T-helper 1 cell (primary cell): Measurements from ENCODE around the gene HIGD1C.
"Not testable (repeated sequence)": the region's sequence is repeated elsewhere in the genome, so short reads cannot be mapped to it uniquely, and the experiment has no call there.

Experiments
- DNase-seq, 5 donors: peaks; one replicate each; pipeline ENCODE4 v3.0.0-alpha.2; 2012 to 2020

Gene HIGD1C

DNA sequence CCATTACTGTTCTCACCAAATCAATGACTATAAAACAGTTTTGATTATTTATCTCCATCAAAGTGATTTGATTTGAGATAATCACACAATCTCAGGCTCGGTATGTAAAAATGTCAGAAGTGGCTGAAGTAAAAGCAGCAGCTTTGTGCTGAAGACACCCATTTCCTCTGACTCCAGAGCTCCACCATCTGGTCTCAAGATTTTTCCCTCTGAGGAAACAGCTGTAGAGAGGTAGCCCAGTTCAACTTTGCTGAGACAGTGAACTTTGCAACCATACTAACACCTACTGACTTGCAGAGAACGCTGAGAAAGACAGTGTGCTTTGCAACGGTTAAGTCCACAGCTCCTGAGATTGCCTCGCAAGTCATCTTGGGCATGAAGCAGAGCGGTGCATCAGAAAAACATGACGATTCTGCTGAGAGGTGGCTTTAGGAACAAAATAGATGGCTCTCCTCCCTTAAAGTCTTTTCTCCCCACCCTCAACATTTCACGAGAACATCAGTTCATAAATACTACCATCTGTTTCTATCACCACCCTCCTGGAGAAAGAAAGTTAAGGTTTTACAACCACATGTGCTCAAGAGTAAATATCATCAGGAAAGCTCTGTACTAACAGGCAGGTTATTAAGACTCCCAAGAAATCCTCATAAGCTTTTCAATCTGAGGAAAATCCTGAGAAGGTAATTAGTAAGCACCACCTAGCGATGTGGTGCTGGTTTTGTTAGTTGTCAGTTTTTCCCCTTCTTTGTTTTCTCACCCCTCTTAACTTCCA, 34.8 kb downstream of the HIGD1C start:
- peak in 2 of 5 donors; percentile 14 to 45 for DNase-seq

DNA sequence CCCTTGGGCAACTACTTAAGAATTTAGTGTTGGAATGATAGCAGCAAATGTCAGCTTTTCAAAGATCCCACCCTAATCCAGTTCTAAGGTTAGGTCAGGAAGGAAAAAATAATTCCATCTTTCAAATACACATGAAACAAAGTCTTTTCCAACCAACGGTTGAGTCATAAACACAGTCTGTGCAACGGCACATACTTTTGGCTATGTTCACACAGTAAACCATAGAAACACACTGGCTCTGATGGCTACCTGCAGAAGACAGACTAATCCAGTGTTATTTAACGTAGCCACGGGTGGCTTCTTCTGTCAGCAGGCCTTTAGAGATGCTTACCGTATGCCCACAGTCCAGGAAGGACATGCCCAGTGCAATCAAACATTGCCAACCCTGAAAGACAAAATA, 35.7 kb downstream of the HIGD1C start:
- DNase-seq = no peak

- DNase-seq = no peak
Observed at GRCh38 chr12:50988871-50989270, 36.5 kb downstream of the HIGD1C start.

DNA sequence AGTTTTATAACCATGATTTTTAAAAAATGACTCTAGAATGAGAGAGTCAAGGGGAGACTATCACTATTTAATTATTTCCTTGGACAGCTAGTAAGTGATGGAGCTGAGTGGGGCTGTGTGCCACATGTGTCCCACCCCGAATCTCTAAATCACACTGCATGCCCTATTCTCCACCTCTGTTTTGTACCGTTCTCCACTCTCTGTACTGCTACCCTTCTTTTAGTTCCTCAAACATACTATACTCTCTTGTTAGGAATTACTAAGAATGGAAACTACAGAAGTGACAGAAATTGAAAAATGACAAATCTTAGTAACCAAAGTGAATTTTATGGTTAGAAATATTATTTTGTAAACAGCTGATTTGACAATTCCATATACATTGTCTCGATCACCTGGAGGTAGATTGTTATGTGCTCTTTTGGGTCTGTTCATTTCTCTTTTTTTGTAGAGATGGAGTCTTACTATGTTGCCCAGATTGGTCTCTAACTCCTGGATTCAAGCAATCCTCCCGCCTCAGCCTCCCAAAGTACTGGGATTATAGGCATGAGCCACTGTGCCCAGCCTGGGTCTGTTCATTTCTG, 37.9 kb downstream of the HIGD1C start:
- DNase-seq = no peak

- no peak for DNase-seq
Observed at GRCh38 chr12:50990791-50991190, 38.4 kb downstream of the HIGD1C start.

DNA sequence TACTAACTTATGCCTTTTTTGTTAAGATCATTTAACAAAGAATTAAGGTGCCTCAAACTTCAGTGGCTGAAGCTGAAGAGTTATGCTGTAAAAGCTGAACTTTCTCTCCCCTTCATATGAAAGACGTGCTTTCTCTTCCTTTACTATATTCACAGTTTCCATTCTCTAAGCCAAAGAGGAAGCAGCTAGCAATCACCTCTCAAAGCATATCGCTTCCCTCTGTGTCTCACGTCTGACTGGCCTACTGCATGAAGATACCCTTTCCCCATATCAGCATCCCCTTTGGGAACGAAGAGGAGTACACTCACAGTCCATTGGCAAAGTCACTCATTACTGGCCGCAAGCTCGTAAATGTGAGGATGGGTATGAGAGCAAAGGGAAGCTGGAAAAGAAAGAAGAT, 38.9 kb downstream of the HIGD1C start:
- DNase-seq = no peak

DNA sequence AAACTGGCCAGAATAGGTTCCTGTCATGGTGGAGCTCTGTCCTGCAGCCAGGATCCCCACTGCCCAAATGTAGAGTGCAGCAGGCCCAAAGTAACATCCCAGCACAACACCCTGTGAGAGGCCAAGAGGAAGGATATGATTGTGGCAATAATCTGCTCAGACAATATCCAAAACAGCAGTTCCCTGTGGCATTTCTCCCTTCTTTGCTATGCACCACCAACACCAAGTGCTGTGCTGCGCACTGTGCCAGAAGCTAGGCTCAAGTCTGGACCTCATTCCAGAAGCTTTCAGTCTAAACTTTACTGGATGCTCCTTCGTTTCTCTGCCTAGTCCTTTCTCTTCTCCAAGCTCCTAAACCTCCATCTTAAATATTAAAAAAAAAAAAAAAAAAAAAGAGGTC, 40.5 kb downstream of the HIGD1C start:
- no peak for DNase-seq

DNA sequence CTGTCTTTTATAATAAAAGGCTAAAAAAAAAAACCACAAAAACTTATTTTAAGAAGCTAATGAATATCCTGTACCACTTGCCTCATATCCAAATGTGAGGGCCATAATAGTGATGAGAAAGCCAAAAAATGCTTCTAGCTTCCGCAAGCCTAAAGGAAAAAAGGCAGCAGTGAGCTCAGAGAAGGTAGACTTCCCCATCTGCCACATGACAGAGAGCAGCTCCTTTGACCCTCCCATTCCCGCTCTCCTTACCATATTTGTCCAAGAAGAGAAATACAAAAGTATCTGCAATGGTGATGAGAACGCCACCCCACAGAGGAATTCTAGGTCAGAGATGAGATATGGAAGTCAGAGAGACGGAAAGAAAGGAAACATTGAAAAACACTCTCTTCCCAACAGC, 46.7 kb downstream of the HIGD1C start:
- DNase-seq = no peak

DNA sequence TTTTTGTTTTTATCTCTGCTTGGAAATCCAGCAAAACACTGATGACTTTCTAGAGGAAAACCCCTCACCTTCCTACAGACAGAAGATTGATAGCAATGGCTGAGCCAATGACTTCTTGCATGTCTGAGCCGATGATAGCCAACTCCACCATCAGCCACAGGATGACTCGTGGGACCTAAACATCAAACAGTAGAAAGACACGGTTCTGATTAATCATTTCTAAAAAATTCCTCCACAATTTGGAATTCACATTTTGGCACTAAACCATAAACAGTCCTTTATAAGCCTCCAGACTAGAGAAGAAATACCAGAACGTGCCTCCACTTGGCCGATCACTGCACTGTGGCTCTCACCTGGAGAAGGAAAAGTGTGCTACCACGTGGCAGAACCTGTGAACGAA, 47.9 kb downstream of the HIGD1C start:
- DNase-seq = no peak

GRCh38 chr12:51001799-51002198, 49.5 kb downstream of the HIGD1C start:
- DNase-seq = no peak

DNA sequence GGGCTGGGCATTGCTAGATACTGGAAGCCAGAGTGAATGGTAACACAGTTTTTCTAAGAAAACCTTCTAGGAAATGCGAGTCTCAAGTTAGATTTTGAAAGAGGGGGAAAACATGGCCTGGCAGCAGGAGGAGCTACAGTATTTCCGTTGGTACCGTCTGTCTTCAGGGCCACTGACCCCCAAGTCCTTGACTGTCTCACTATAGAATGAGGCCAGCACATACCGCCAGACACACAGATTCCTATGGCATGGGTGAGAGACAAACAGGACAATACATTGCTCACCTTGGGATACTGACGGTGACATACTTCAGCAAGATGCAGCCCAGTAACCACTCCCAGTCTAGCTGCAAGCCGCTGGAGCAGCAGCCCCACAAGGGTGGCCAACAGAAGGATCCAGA, 52.2 kb downstream of the HIGD1C start:
- no peak for DNase-seq

DNA sequence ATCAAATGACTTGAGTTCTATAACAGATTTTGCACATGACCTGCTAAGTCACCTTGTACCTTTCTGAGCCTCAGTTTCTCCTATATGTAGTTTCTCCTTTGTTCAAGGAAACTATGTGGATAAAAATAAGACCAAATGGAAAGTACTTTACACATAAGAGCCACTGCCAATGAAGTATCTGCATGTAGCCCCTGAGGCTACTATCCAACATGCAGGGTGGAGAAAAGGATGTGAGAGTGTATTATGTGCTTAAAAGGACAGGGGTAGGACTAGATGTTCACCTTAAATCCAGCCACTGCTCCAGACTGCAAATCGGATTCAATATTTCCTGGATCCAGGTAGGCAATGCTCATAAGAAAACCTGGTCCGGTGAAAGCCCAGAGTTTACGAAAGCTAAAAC, 52.7 kb downstream of the HIGD1C start:
- no peak for DNase-seq

GRCh38 chr12:51005671-51006070, 53.3 kb downstream of the HIGD1C start:
- DNase-seq = no peak

DNA sequence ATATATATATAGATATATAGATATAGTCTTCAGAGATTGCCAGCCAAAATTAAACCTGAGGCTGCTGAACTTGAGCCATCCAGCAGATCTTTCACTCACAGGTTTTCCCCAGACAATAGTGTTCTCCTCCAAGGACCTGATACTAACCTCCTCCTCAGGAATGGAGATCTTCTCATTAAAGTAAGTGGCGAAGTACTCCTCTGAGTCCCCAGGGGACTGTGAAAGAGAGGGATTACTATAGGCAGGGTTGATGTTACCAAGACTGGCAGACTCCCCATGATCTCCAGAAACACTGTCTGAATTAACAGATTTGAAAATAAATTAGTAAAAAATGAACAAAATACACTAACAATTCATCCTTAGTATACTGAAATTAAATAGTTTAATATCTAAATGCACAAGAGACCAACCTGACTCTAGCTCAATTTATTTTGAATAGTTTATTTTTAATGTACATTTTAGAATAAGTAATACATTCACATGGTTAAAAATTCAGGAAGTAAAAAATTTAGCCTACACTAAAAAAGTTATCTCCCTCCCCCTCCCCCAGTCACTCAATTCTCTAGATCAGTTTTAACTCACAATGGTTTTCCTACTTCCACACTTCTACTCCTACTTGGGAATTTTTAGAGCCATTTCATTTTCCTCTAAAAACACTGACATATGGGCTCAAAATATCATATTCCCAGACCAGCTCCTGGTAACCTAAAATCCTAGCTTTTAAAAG, 56.1 kb downstream of the HIGD1C start:
- DNase-seq = no peak

GRCh38 chr12:51009056-51009440, 56.7 kb downstream of the HIGD1C start:
- DNase-seq = peak in 4 of 5 donors; percentile 31 to 43 (median 39)

DNA sequence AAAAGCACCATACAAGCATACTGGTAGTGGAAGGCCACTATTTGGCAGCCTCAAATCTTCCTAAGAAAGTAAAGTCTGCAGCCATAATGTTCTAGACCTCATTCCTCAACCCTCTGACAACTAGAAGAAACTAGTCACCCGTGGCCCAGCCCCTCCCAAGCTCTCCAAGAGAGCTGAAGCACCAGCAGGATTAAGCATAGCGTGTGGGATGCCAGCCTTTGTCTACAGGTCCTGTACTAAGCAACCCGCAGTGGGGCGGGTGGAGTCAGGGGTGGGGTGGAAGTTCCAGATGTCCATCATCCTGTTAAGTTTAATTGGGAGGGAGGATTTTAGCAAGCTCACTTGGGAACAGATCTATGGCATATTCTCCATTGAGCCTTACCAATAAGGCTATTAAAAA, 59.6 kb downstream of the HIGD1C start:
- DNase-seq = no peak

- DNase-seq = no peak
Observed at GRCh38 chr12:51012570-51013236, 60.4 kb downstream of the HIGD1C start.

DNA sequence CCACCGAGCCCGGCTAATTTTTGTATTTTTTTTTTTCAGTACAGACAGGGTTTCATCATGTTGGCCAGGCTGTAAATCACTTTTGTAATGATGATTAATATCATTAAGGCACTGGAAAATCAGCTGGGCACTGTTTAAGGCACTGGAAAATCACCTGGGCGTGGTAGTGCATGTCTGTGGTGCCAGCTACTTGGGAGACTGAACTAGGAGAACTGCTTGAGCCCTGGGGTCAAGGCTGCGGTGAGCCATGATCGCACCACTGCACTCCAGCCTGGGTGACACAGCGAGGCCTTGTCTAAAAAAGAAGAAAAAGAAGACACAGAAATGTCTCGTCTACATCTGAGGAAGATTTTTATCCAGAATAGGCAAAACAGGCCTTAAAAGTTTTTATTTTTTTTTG, 61.1 kb downstream of the HIGD1C start:
- DNase-seq = no peak

DNA sequence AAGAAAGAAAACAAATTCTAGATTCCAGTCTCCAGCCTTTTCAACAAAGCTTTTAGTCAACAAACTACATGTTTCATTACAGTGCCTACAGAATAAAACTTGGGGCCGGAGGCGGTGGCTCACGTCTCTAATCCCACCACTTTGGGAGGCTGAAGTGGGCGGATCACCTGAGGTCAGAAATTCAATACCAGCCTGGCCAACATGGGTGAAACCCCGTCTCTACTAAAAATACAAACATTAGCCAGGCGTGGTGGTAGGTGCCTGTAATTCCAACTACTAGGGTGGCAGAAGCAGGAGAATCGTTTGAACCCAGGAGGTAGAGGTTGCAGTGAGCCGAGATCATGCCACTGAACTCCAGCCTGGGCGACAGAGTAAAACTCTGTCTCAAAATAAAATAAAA, 62.1 kb downstream of the HIGD1C start:
- not testable (repeated sequence) for DNase-seq

GRCh38 chr12:51017452-51017851, 65.1 kb downstream of the HIGD1C start:
- DNase-seq = no peak

DNA sequence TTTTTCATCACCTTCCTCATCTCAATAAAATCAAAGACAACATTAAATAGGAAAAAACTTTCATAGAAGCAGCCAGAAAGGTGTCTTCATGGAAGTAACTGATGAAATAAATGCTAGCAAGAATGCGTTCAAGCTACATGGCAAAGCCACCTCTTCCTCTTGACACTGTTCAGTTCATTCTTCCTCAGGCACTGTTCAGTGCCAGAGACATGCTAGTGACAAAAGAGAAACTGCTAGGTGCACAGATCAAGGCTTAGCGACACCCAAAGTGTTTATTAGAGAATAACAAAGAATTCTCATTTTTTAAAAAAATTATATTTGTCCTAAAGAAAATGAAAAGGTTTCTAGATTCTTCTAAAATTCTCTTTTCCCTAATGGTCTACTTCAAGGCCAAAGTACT, 66.6 kb downstream of the HIGD1C start:
- DNase-seq = no peak

- DNase-seq = no peak
Observed at GRCh38 chr12:51019927-51020326, 67.6 kb downstream of the HIGD1C start.
